ENCODE data around the gene ADAMTSL1. TPM values are rescaled to one million over a fixed set of nuclear protein-coding genes. Genes with fewer than 3 reads are reported as not detected.

Gene ADAMTSL1
- total and polyA plus RNA-seq, 2 experiments from 2014 or later, result 2.3 to 5.0 TPM

DNA sequence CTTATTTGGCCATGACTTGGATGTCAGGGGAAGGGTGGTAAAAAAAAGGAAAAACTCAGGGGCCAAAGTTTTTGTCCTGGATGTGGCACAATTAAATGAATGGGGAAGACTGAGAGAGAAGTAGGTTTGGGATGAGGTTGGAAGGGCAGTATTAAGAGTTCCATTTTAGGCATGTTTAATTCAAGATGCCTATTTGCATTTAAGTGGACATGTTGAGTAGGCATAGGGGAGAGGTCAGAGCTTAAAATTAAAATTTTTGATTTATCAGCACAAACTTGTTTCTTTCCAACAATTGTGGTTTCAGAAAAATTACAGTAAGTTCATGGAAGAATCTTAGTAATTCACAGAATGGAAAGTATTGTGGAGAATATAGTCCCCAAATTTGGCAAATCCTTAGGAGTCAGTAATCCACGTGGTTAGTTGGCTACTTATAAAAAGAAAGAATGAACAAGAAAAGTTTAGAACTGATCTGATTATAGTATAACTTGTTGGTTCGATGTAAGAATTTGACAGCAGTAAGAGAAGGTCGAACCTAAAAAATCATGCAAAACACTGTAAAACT, 293.1 kb downstream of the ADAMTSL1 start (continued):
- TF ChIP-seq, protein P1, sequence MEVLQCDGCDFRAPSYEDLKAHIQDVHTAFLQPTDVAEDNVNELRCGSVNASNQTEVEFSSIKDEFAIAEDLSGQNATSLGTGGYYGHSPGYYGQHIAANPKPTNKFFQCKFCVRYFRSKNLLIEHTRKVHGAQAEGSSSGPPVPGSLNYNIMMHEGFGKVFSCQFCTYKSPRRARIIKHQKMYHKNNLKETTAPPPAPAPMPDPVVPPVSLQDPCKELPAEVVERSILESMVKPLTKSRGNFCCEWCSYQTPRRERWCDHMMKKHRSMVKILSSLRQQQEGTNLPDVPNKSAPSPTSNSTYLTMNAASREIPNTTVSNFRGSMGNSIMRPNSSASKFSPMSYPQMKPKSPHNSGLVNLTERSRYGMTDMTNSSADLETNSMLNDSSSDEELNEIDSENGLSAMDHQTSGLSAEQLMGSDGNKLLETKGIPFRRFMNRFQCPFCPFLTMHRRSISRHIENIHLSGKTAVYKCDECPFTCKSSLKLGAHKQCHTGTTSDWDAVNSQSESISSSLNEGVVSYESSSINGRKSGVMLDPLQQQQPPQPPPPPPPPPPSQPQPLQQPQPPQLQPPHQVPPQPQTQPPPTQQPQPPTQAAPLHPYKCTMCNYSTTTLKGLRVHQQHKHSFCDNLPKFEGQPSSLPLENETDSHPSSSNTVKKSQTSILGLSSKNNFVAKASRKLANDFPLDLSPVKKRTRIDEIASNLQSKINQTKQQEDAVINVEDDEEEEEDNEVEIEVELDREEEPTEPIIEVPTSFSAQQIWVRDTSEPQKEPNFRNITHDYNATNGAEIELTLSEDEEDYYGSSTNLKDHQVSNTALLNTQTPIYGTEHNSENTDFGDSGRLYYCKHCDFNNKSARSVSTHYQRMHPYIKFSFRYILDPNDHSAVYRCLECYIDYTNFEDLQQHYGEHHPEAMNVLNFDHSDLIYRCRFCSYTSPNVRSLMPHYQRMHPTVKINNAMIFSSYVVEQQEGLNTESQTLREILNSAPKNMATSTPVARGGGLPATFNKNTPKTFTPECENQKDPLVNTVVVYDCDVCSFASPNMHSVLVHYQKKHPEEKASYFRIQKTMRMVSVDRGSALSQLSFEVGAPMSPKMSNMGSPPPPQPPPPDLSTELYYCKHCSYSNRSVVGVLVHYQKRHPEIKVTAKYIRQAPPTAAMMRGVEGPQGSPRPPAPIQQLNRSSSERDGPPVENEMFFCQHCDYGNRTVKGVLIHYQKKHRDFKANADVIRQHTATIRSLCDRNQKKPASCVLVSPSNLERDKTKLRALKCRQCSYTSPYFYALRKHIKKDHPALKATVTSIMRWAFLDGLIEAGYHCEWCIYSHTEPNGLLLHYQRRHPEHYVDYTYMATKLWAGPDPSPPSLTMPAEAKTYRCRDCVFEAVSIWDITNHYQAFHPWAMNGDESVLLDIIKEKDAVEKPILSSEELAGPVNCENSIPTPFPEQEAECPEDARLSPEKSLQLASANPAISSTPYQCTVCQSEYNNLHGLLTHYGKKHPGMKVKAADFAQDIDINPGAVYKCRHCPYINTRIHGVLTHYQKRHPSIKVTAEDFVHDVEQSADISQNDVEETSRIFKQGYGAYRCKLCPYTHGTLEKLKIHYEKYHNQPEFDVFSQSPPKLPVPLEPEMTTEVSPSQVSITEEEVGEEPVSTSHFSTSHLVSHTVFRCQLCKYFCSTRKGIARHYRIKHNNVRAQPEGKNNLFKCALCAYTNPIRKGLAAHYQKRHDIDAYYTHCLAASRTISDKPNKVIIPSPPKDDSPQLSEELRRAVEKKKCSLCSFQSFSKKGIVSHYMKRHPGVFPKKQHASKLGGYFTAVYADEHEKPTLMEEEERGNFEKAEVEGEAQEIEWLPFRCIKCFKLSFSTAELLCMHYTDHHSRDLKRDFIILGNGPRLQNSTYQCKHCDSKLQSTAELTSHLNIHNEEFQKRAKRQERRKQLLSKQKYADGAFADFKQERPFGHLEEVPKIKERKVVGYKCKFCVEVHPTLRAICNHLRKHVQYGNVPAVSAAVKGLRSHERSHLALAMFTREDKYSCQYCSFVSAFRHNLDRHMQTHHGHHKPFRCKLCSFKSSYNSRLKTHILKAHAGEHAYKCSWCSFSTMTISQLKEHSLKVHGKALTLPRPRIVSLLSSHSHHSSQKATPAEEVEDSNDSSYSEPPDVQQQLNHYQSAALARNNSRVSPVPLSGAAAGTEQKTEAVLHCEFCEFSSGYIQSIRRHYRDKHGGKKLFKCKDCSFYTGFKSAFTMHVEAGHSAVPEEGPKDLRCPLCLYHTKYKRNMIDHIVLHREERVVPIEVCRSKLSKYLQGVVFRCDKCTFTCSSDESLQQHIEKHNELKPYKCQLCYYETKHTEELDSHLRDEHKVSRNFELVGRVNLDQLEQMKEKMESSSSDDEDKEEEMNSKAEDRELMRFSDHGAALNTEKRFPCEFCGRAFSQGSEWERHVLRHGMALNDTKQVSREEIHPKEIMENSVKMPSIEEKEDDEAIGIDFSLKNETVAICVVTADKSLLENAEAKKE (CRISPR knock-in tag; IDR thresholded peaks at IDR 0.05), result no peak
- TF ChIP-seq POLR2AphosphoS5 (IDR thresholded peaks at IDR 0.05; ENCODE audit: low read depth), result no peak
- no peak for TF ChIP-seq EZH2 (IDR thresholded peaks at IDR 0.05; ENCODE audit: low read depth, unreplicated experiment)

DNA sequence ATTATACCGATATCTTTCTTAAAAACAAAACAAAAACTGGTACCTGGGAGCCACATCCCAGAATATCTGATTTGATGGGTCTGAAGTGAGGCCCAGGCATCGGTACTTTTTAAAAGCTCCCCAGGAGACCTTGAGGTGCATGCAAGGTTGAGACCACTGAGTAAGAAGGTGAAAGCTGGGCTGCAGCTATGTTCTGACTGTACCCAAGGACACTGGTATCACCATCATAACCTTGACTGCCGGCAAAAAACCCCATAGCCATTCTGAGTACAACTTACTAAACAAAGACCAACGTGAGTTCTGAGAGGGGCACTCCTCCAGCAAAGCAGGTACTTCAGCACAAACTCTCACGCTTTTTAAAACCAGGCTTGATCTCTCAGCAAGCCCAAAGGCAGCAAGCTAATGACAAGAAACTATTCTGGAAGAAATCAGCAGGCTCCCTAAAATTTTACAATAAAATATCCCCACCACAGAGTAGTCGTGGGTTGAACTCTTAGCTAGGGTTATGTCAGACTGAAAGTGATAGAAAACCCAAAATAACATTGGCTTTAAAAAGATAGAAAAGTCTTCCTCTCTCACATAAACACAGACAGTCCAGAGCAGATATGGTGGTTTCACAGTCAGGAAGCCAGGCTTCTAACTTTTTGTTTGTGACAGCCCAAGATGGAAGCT, 295.1 kb downstream of the ADAMTSL1 start:
- H3K9me3 Mint-ChIP-seq, result no peaks in the 10 kb centered on the region
- no peaks in the 10 kb centered on the region for H3K36me3 Mint-ChIP-seq (ENCODE audit: low read depth)
- TF ChIP-seq ZNF331 (CRISPR knock-in tag; IDR thresholded peaks at IDR 0.05; ENCODE audit: low read depth) (no peak), STAT1 (IDR thresholded peaks at IDR 0.05; ENCODE audit: unreplicated experiment) (no peak), EZH2 (IDR thresholded peaks at IDR 0.05; ENCODE audit: low read depth, unreplicated experiment) (no peak)
- TF ChIP-seq, protein P2, sequence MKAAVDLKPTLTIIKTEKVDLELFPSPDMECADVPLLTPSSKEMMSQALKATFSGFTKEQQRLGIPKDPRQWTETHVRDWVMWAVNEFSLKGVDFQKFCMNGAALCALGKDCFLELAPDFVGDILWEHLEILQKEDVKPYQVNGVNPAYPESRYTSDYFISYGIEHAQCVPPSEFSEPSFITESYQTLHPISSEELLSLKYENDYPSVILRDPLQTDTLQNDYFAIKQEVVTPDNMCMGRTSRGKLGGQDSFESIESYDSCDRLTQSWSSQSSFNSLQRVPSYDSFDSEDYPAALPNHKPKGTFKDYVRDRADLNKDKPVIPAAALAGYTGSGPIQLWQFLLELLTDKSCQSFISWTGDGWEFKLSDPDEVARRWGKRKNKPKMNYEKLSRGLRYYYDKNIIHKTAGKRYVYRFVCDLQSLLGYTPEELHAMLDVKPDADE (IDR thresholded peaks at IDR 0.05), result no peak
- TF ChIP-seq, protein P3, sequence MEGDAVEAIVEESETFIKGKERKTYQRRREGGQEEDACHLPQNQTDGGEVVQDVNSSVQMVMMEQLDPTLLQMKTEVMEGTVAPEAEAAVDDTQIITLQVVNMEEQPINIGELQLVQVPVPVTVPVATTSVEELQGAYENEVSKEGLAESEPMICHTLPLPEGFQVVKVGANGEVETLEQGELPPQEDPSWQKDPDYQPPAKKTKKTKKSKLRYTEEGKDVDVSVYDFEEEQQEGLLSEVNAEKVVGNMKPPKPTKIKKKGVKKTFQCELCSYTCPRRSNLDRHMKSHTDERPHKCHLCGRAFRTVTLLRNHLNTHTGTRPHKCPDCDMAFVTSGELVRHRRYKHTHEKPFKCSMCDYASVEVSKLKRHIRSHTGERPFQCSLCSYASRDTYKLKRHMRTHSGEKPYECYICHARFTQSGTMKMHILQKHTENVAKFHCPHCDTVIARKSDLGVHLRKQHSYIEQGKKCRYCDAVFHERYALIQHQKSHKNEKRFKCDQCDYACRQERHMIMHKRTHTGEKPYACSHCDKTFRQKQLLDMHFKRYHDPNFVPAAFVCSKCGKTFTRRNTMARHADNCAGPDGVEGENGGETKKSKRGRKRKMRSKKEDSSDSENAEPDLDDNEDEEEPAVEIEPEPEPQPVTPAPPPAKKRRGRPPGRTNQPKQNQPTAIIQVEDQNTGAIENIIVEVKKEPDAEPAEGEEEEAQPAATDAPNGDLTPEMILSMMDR (conservative IDR thresholded peaks at IDR 0.05; ENCODE audit: low read depth in 2 of 2), result no peak

More for the DNA sequence above, 295.1 kb downstream of the ADAMTSL1 start:
- DNase-seq (ENCODE audit: low spot score), result no peak
- Mint-ChIP-seq H3K27me3 (ENCODE audit: insufficient read depth, low read depth, poor library complexity) (no peaks in the 10 kb centered on the region), H3K4me3 (no peak overlapping the region), H3K27ac (no peak overlapping the region), H3K4me1 (peaks cover 3% of the 10 kb centered on the region; the same call in 1 of the 3 replicates)
- no peak overlapping the region for H3K4me3 ChIP-seq
- H3K79me2 ChIP-seq (replicated peaks; ENCODE audit: insufficient read depth), result no peaks in the 10 kb centered on the region
- no peak for ATAC-seq
- no peaks in the 10 kb centered on the region for H3K9me2 ChIP-seq (ENCODE audit: insufficient read depth)
- no peak overlapping the region for H3K4me2 ChIP-seq
- no peak overlapping the region for H2AFZ ChIP-seq
- no peaks in the 10 kb centered on the region for H3K27me3 ChIP-seq (ENCODE audit: insufficient read depth)
- H3K27ac ChIP-seq (ENCODE audit: low read depth), result no peak overlapping the region
- H3K4me1 ChIP-seq (ENCODE audit: insufficient read depth), result no peaks in the 10 kb centered on the region
- H3F3A ChIP-seq (replicated peaks; ENCODE audit: low read depth), result no peaks in the 10 kb centered on the region
- no peaks in the 10 kb centered on the region for H3K36me3 ChIP-seq (ENCODE audit: insufficient read depth)
- H4K20me1 ChIP-seq (replicated peaks; ENCODE audit: insufficient read depth), result 0 out of 2 replicates have a peak, but pooled peaks cover 2% of the 10 kb centered on the region
